GM23248 (cell line): ENCODE results near the gene GPRIN1. TPM values are rescaled to one million over a fixed set of nuclear protein-coding genes. Genes with fewer than 3 reads are reported as not detected.
A peak's percentile ranks its signal among the peaks of the same experiment; 100 is the strongest.

Experiments
- DNase-seq: peaks from one replicate; pipeline ENCODE4 v3.0.0-alpha.2; 2015
- H2AFZ ChIP-seq: fragments of 200-600 bp; sonication (generic); 2 replicates; pipeline ENCODE4 v1.6.1; 2016; ENCODE audit warnings: antibody characterized with exemption
- H3F3A ChIP-seq: fragments of 200-600 bp; sonication (generic); 2 replicates; pipeline ENCODE4 v1.6.1; 2016; ENCODE audit warnings: mild to moderate bottlenecking, antibody characterized with exemption, mixed run types; ENCODE audit not compliant: insufficient read depth
- H3K27ac ChIP-seq: fragments of 200-600 bp; sonication (generic); 2 replicates; pipeline ENCODE4 v1.5.1; 2016; ENCODE audit warnings: mild to moderate bottlenecking
- H3K27me3 ChIP-seq: fragments of 200-600 bp; sonication (generic); replicated peaks from 2 replicates; pipeline ENCODE4 v1.6.1; 2016; ENCODE audit warnings: mild to moderate bottlenecking; ENCODE audit not compliant: insufficient read depth
- H3K36me3 ChIP-seq: fragments of 200-600 bp; sonication (generic); 2 replicates; pipeline ENCODE4 v1.6.1; 2016; ENCODE audit warnings: low read depth, mild to moderate bottlenecking
- H3K4me1 ChIP-seq: fragments of 200-600 bp; sonication (generic); 2 replicates; pipeline ENCODE4 v1.6.1; 2016; ENCODE audit warnings: mild to moderate bottlenecking; ENCODE audit not compliant: insufficient read depth
- H3K4me2 ChIP-seq: fragments of 200-600 bp; sonication (generic); one replicate; pipeline ENCODE4 v1.6.1; 2016; ENCODE audit warnings: mild to moderate bottlenecking; ENCODE audit not compliant: unreplicated experiment
- H3K4me3 ChIP-seq: fragments of 200-600 bp; sonication (generic); 2 replicates; pipeline ENCODE4 v1.5.1; 2016; ENCODE audit warnings: mild to moderate bottlenecking
- H3K79me2 ChIP-seq: fragments of 200-600 bp; sonication (generic); 2 replicates; pipeline ENCODE4 v1.6.1; 2016; ENCODE audit warnings: mild to moderate bottlenecking; ENCODE audit not compliant: insufficient read depth
- H3K9ac ChIP-seq: fragments of 200-600 bp; sonication (generic); 2 replicates; pipeline ENCODE4 v1.6.1; 2016; ENCODE audit warnings: mild to moderate bottlenecking
- H3K9me2 ChIP-seq: fragments of 200-600 bp; sonication (generic); 2 replicates; pipeline ENCODE4 v1.6.1; 2016; ENCODE audit warnings: mixed run types, mild to moderate bottlenecking, moderate library complexity; ENCODE audit not compliant: insufficient read depth
- H3K9me3 ChIP-seq: fragments of 200-600 bp; sonication (generic); one replicate; pipeline ENCODE4 v1.6.1; 2017; ENCODE audit warnings: low read depth
- H4K20me1 ChIP-seq: fragments of 200-600 bp; sonication (generic); 2 replicates; pipeline ENCODE4 v1.6.0; 2016; ENCODE audit not compliant: insufficient read depth
- EZH2 ChIP-seq: fragments of 200-600 bp; sonication (generic); IDR thresholded peaks from 2 replicates; pipeline ENCODE4 v1.6.1; 2018; ENCODE audit warnings: antibody characterized with exemption, mild to moderate bottlenecking; ENCODE audit not compliant: insufficient read depth, poor library complexity, severe bottlenecking
- EZH2phosphoT487 ChIP-seq: fragments of 200-600 bp; sonication (generic); IDR thresholded peaks from 2 replicates; pipeline ENCODE4 v1.6.1; 2018; ENCODE audit warnings: antibody characterized with exemption, moderate library complexity, mild to moderate bottlenecking, low read depth; ENCODE audit not compliant: insufficient read depth
- WGBS, 2 experiments: methylation state at CpG; one replicate each; pipeline ENCODE4 v1.1.6; 2015 to 2017; ENCODE audit warnings: low lambda C conversion rate in 2 of 2, low coverage in 1 of 2; ENCODE audit errors: missing lambda C conversion rate in 2 of 2; 5-methylcytosine and 5-hydroxymethylcytosine counted together
- in situ Hi-C: fragments of 300-500 bp; cut with MboI; formaldehyde crosslinking; loops from 2 replicates; pipeline ENCODE4 v1.15.0; 2020
- polyA plus RNA-seq: library from polyadenylated mRNA; unstranded; fragments of >200 nt; fragmentation: Nextera tagmentation; extraction: Ambion mirVana; gene quantifications from 2 replicates; pipeline ENCODE4 v1.2.1, GENCODE V29; 2016
- total RNA-seq: library from RNA; depleted of rRNA; stranded (reverse); fragments of >200 nt; shearing (Covaris generic); gene quantifications from 2 replicates; pipeline ENCODE4 v1.2.3, GENCODE V29; 2014

Gene GPRIN1
- total and polyA plus RNA-seq, 2 experiments from 2014 or later = 1.2 to 4.8 TPM

GRCh38 chr5:176621661-176622079 lies 11.7 kb upstream of the GPRIN1 start:
- H3F3A ChIP-seq = no peaks in the 10 kb centered on the region
- no peak for DNase-seq
- peaks cover 15% of the 10 kb centered on the region for H3K27me3 ChIP-seq

GRCh38 chr5:176620333-176620981 lies 10.5 kb upstream of the GPRIN1 start:
- Histone ChIP-seq H3K9ac (no peak overlapping the region), H3K27ac (no peak overlapping the region), H4K20me1 (no peaks in the 10 kb centered on the region), H3K4me3 (peak overlapping the region; percentile 12; the same call in 1 of the 2 replicates), H3K9me3 (no peaks in the 10 kb centered on the region), H3K36me3 (no peaks in the 10 kb centered on the region), H3K9me2 (no peaks in the 10 kb centered on the region), H3K27me3 (peaks cover 15% of the 10 kb centered on the region), H3K4me1 (peaks cover 2% of the 10 kb centered on the region), H3K79me2 (no peaks in the 10 kb centered on the region), H2AFZ (no peak overlapping the region), H3F3A (no peaks in the 10 kb centered on the region), H3K4me2 (peak overlapping the region; percentile 53)
- TF ChIP-seq EZH2phosphoT487 (no peak), EZH2 (no peak)
- 32 to 45% methylated on average over 22 to 32 of the region's 32 CpGs for WGBS, 2 experiments
- DNase-seq = peak; percentile 24
- in situ Hi-C loops = no loop called here

More at GRCh38 chr5:176621661-176622079, 11.7 kb upstream of the GPRIN1 start:
- Histone ChIP-seq H3K79me2 (no peaks in the 10 kb centered on the region), H3K4me3 (no peak overlapping the region), H3K9me3 (no peaks in the 10 kb centered on the region), H4K20me1 (no peaks in the 10 kb centered on the region), H2AFZ (no peak overlapping the region), H3K9ac (no peak overlapping the region), H3K27ac (no peak overlapping the region), H3K4me1 (no peaks in the 10 kb centered on the region), H3K36me3 (no peaks in the 10 kb centered on the region), H3K9me2 (no peaks in the 10 kb centered on the region), H3K4me2 (no peak overlapping the region)
- TF ChIP-seq EZH2 (no peak), EZH2phosphoT487 (no peak)
- WGBS, 2 experiments = 62 to 64% methylated on average over 13 of the region's 13 CpGs
- in situ Hi-C loops = no loop called here

GRCh38 chr5:176619569-176620332 lies 9.8 kb upstream of the GPRIN1 start:
- Histone ChIP-seq H3K9ac (no peak overlapping the region), H3K4me3 (peak overlapping the region; percentile 12; the same call in 1 of the 2 replicates), H3K79me2 (no peaks in the 10 kb centered on the region), H3K27ac (no peak overlapping the region), H3K9me3 (no peaks in the 10 kb centered on the region), H3F3A (no peaks in the 10 kb centered on the region), H3K36me3 (no peaks in the 10 kb centered on the region), H2AFZ (no peak overlapping the region), H3K9me2 (no peaks in the 10 kb centered on the region), H3K27me3 (peaks cover 15% of the 10 kb centered on the region), H4K20me1 (no peaks in the 10 kb centered on the region), H3K4me2 (peak overlapping the region; percentile 53), H3K4me1 (peaks cover 9% of the 10 kb centered on the region)
- in situ Hi-C loops = no loop called here
- no peak for TF ChIP-seq EZH2phosphoT487
- peak; percentile 63 for TF ChIP-seq EZH2
- no peak for DNase-seq
- 37 to 38% methylated on average over 46 to 58 of the region's 59 CpGs for WGBS, 2 experiments

GRCh38 chr5:176619203-176619568 lies 9.2 kb upstream of the GPRIN1 start:
- H3K9me3 ChIP-seq = no peaks in the 10 kb centered on the region
- H4K20me1 ChIP-seq = no peaks in the 10 kb centered on the region
- H3K36me3 ChIP-seq = no peaks in the 10 kb centered on the region
- no peak overlapping the region for H3K4me2 ChIP-seq
- H2AFZ ChIP-seq = no peak overlapping the region
- peaks cover 14% of the 10 kb centered on the region for H3K4me1 ChIP-seq
- H3K4me3 ChIP-seq = no peak overlapping the region
- no peak for TF ChIP-seq EZH2
- no peak for TF ChIP-seq EZH2phosphoT487
- WGBS, 2 experiments = 7 to 8% methylated on average over 18 to 31 of the region's 31 CpGs
- H3K27ac ChIP-seq = no peak overlapping the region
- peak; percentile 87 for DNase-seq
- H3F3A ChIP-seq = no peaks in the 10 kb centered on the region
- no peak overlapping the region for H3K9ac ChIP-seq
- H3K27me3 ChIP-seq = peaks cover 15% of the 10 kb centered on the region
- H3K9me2 ChIP-seq = no peaks in the 10 kb centered on the region
- in situ Hi-C loops = no loop called here
- no peaks in the 10 kb centered on the region for H3K79me2 ChIP-seq
